HG02623 (cell line): ENCODE results near the gene UROC1.

Experiments
- ATAC-seq: cut with Tn5 transposase; IDR thresholded peaks from one replicate; pipeline ENCODE4 v1.9.1; 2021; ENCODE audit warnings: moderate library complexity; ENCODE audit not compliant: unreplicated experiment

The UROC1 gene

GRCh38 chr3:126531051-126531330 lies 13.4 kb upstream of the UROC1 start:
- ATAC-seq = no peak

- ATAC-seq = no peak
These were observed 12.8 kb upstream of the UROC1 start for GRCh38 chr3:126530171-126531050.

- no peak for ATAC-seq
These were observed 12.1 kb upstream of the UROC1 start for GRCh38 chr3:126529585-126530170.

GRCh38 chr3:126528800-126529541 lies 11.4 kb upstream of the UROC1 start:
- ATAC-seq = no peak

- ATAC-seq = no peak
These were observed 10.8 kb upstream of the UROC1 start for GRCh38 chr3:126528419-126528799.

- no peak for ATAC-seq
These were observed 10.1 kb upstream of the UROC1 start for GRCh38 chr3:126527455-126528211.

GRCh38 chr3:126527006-126527405 lies 9.4 kb upstream of the UROC1 start:
- ATAC-seq = no peak

- ATAC-seq = no peak
These were observed 9.1 kb upstream of the UROC1 start for GRCh38 chr3:126526668-126527005.

GRCh38 chr3:126525853-126526667 lies 8.5 kb upstream of the UROC1 start:
- ATAC-seq = no peak

GRCh38 chr3:126525091-126525852 lies 7.7 kb upstream of the UROC1 start:
- ATAC-seq = no peak

- no peak for ATAC-seq
These were observed 6.9 kb upstream of the UROC1 start for GRCh38 chr3:126524429-126524988.

GRCh38 chr3:126523745-126524428 lies 6.3 kb upstream of the UROC1 start, which contains the start of gene CHST13:
Gene CHST13 (plus strand): TSS chr3:126524155. CDS start chr3:126524333, 178 bp downstream.
- ATAC-seq = no peak

- ATAC-seq = no peak
These were observed 4.8 kb upstream of the UROC1 start for GRCh38 chr3:126522363-126522788.

- ATAC-seq = no peak
These were observed 3.7 kb upstream of the UROC1 start for GRCh38 chr3:126521122-126521891.

- no peak for ATAC-seq
These were observed 2.2 kb upstream of the UROC1 start for GRCh38 chr3:126519506-126520455.

GRCh38 chr3:126518779-126519177 lies 1.2 kb upstream of the UROC1 start:
- ATAC-seq = no peak
